GM18505 (cell line): ENCODE results near the gene PTTG1IP.

Experiments used
- ATAC-seq: cut with Tn5 transposase; IDR thresholded peaks from one replicate; pipeline ENCODE4 v1.9.1; 2021; ENCODE audit not compliant: unreplicated experiment
- POLR2A ChIP-seq: IDR thresholded peaks from 4 replicates; pipeline ENCODE4 v1.6.1; 2011; ENCODE audit warnings: borderline replicate concordance; ENCODE audit not compliant: insufficient read depth, insufficient read length; ENCODE audit errors: extremely low read depth

The PTTG1IP gene

GRCh38 chr21:44814498-44815023 is 58.9 kb downstream of the PTTG1IP start:
- TF ChIP-seq POLR2A = no peak
- ATAC-seq = no peak

GRCh38 chr21:44813727-44814126 is 59.8 kb downstream of the PTTG1IP start:
- TF ChIP-seq POLR2A = no peak
- ATAC-seq = no peak

DNA sequence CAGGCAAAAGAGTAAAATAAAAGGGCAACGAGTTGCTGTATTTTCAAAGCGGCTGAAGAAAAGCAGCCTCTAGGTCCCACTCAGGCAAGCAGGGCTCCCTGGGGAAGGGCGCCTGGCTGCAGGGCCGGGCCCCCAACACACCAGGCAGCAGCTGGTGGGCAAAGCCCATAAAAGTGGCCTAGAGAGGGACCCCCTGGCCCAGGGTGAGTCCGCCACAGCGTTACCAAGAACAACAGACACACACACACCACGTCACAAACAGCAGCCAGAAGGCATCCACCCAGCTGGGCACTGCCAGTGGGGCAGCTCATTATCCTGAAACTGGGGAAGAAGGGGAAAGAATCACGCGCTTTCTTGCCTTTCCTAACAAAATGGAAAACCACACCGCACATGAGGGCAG is 60.3 kb downstream of the PTTG1IP start:
- no peak for ATAC-seq
- TF ChIP-seq POLR2A = no peak

DNA sequence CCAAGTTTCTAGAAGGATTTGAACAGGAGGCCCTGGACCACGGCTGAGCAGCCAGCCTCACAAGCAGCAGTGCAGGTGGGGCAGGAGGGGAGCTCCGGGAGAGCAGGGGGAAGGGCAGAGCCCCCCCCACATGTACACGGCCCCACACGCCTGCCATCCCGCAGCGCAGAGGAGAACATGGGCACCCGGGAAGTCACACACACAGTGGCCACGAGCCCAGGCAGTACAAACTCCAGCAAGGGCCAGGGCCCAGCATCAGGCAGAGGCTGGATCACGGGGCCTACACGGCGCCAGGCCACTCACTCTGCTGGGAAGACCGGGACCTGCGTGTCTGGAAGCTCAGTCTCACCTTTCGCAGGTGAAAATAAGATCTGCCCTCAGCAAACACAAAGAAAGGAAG is 60.9 kb downstream of the PTTG1IP start:
- no peak for ATAC-seq

DNA sequence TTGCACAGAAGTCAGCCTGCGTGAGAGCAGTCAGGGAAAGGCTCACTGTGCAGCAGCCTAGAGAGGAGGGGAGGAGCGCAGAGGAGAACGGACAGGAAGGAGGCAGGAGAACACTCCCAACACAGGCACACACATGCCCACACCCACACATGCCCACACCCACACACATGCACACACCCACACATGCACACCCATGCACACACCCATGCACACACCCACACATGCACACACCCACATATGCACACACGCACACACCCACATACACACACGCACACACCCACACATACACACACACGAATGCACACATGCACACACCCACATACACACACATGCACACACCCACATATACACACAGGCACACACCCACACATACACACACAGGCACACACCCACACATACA is 62.7 kb downstream of the PTTG1IP start:
- ATAC-seq = no peak
- TF ChIP-seq POLR2A = no peak

More for the DNA sequence above, 60.9 kb downstream of the PTTG1IP start:
- TF ChIP-seq POLR2A = no peak

GRCh38 chr21:44805859-44806258 is 67.6 kb downstream of the PTTG1IP start:
- no peak for ATAC-seq

DNA sequence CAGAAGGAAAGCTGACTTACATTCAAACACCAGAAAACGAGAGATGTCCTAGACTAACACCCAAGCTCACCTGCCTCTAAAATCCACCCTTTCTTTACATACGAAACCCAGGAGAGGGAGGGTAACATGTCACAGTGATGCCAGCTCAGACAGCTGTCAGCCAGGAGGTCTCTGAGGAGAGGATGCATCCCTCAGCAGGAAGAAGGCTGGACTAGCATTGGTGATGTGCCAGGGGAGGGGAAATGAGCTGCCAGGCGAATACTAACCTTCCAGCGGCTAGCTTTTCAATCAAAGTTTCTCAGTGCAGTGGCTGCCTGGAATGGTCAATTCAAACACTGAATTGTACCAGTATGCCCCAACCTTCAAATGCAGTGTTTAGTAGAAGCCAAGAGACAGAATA is 68.3 kb downstream of the PTTG1IP start:
- ATAC-seq = no peak
- TF ChIP-seq POLR2A = no peak

More at GRCh38 chr21:44805859-44806258, 67.6 kb downstream of the PTTG1IP start:
- TF ChIP-seq POLR2A = no peak

- no peak for TF ChIP-seq POLR2A
- no peak for ATAC-seq
Measured at GRCh38 chr21:44804762-44805161, 68.7 kb downstream of the PTTG1IP start.

DNA sequence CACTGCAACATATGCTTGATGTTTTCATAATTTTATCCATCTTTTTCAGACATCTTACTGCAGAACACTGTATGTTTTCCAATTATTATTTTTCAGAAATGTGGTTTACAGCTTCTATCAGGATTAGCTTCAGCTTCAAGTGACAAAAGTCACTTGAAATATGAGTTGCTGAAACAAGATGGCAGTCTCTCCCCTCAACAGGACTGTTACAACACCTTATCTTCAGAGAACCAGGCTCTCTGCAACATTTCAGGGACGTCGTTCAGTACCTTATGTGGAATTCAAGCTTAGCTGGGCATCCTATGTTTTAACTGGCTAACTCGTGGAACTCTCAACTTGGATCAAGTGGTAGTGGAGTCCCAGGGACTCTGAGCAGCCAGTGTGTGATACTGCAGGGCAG is 69.8 kb downstream of the PTTG1IP start:
- no peak for TF ChIP-seq POLR2A
- no peak for ATAC-seq

GRCh38 chr21:44802396-44803153 is 70.9 kb downstream of the PTTG1IP start:
- TF ChIP-seq POLR2A = no peak
- ATAC-seq = peak; percentile 15

DNA sequence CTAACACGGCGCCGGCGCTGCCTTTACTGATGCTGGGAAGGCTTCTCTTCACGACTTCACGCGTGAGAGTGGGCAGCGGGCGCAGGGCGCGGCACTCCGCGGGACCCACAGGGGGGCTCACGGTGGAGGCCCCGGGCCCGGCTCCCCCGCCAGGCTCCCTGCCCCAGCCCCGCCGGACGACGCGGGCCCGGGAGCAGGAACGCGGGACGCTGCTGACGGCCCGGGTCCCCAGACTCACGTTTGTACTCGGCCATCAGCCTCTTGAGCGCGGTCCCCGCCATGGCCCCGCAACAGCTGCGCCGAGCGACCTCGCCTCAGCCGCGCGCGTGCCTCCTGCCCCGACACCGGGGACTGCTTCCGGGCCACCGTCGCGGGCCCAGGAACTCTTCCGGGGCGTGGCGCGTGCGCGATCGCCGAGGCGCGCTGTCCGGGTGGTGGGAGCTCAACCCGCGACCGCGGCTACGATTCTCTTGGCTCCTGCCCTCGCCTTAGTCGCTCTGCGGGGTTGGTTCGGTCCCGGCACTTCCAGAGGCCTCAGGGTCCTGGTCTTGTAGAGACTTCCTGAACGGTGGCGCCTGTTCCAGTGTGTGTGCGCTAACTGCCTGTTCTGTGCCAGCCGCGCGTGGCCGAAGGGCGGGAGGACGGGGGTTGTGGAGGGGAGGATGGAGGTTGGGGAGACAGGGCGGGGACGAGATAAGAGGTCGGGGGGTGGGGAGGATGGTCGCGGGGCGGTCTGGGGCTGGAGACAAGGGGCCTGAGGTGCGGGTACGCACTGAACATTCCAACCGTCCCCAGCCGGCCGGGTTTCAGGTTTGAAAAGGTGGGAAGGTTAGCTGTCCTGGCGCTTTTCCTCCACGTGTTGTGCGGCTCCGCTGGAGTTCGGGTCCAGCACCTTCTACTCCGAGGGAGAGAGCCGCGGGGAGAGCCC is 71.8 kb downstream of the PTTG1IP start, which contains the start of gene UBE2G2:
UBE2G2 (minus strand) TSS at position 353 of the 928 bp plus-strand sequence; CDS start at position 281, 72 bp downstream.
- ATAC-seq = peak; percentile 72

GRCh38 chr21:44800971-44801467 is 72.5 kb downstream of the PTTG1IP start:
- peak; percentile 23 for ATAC-seq
- no peak for TF ChIP-seq POLR2A

More for the DNA sequence above, 71.8 kb downstream of the PTTG1IP start, which contains the start of gene UBE2G2:
- peak; percentile 86 for TF ChIP-seq POLR2A

GRCh38 chr21:44800103-44800502 is 73.4 kb downstream of the PTTG1IP start:
- no peak for ATAC-seq
- TF ChIP-seq POLR2A = no peak
